HepG2 (cell line): Measurements from ENCODE around the gene PSMA4. TPM values are rescaled to one million over a fixed set of nuclear protein-coding genes. Genes with fewer than 3 reads are reported as not detected.

Experiments
- ATAC-seq: fragments of 200-7000 bp; cut with Tn5 transposase; 3 replicates; pipeline ENCODE4 v1.9.1; 2020; ENCODE audit warnings: mild to moderate bottlenecking, moderate library complexity
- BruUV-seq: library from RNA; stranded (reverse); fragments of 400-500 nt; replicated peaks from 2 replicates; lab custom pipeline; 2021; lab: Mats Ljungman, UMichigan
- CTCF ChIA-PET: fragments of 300-600 bp; formaldehyde crosslinking; extraction: SDS; loops from one replicate; lab custom pipeline; 2021; ENCODE audit warnings: low total read pairs, inconsistent platforms, low intra/inter-chr PET ratio; lab: Yijun Ruan, JAX
- POLR2A ChIA-PET: fragments of 350-600 bp; sonication (Branson Sonifier 250); formaldehyde crosslinking; loops from one replicate; lab custom pipeline; 2020; ENCODE audit warnings: antibody characterized with exemption, inconsistent platforms; lab: Yijun Ruan, JAX
- DNase-seq: peaks from one replicate; pipeline ENCODE4 v3.0.0-alpha.2; 2015; ENCODE audit warnings: low spot score
- FAIRE-seq: peaks from 3 replicates; lab custom pipeline; 2011; peaks lifted over from hg19 to GRCh38; lab: Jason Lieb, UNC
- H2AFZ ChIP-seq: one replicate; pipeline ENCODE4 v1.6.1; 2011; ENCODE audit warnings: low read length, inconsistent platforms
- H3K27ac ChIP-seq: fragments of 300-600 bp; 3 replicates; pipeline ENCODE4 v1.8.0; 2011; ENCODE audit warnings: mixed run types, mild to moderate bottlenecking, mixed read lengths, low read length, inconsistent platforms; ENCODE audit not compliant: insufficient read depth; ENCODE audit errors: extremely low read length
- H3K27me3 ChIP-seq, 2 experiments: fragments of 200-600 bp in 1 of 2; 2 replicates in 1 of 2; 3 replicates in 1 of 2; pipeline versions ENCODE4 v1.6.0 to v1.8.0; 2011; ENCODE audit warnings: low read length in 2 of 2, mild to moderate bottlenecking in 2 of 2, moderate library complexity in 2 of 2, inconsistent platforms in 1 of 2; ENCODE audit not compliant: insufficient read depth in 2 of 2, control insufficient read depth in 1 of 2
- H3K36me3 ChIP-seq, 2 experiments: fragments of 200-600 bp in 1 of 2; replicated peaks in 1 of 2; 2 replicates in 1 of 2; 3 replicates in 1 of 2; pipeline versions ENCODE4 v1.5.1 to v1.8.0; 2011; ENCODE audit warnings: low read length in 2 of 2, inconsistent platforms in 1 of 2; ENCODE audit not compliant: insufficient read depth in 2 of 2, control insufficient read depth in 1 of 2
- H3K4me1 ChIP-seq: 2 replicates; pipeline ENCODE4 v1.5.1; 2012; ENCODE audit warnings: low read length, inconsistent platforms; ENCODE audit not compliant: insufficient read depth
- H3K4me2 ChIP-seq: 2 replicates; pipeline ENCODE4 v1.6.0; 2011; ENCODE audit warnings: low read depth, low read length, inconsistent platforms
- H3K4me3 ChIP-seq, 3 experiments: fragments of 200-600 bp in 1 of 3; sonication (generic), shearing (Covaris generic) in 1 of 3; replicated peaks in 1 of 3; 2 replicates each; pipeline ENCODE4 v1.5.1; 2011 to 2016; ENCODE audit warnings: low read length in 3 of 3, inconsistent platforms in 2 of 3, low read depth in 2 of 3, mild to moderate bottlenecking in 2 of 3, control low read depth in 1 of 3, mixed read lengths in 1 of 3; ENCODE audit not compliant: insufficient read depth in 1 of 3
- H3K79me2 ChIP-seq: one replicate; pipeline ENCODE4 v1.6.1; 2011; ENCODE audit warnings: low read length, inconsistent platforms; ENCODE audit not compliant: insufficient read depth
- H3K9ac ChIP-seq: 2 replicates; pipeline ENCODE4 v1.6.0; 2011; ENCODE audit warnings: mild to moderate bottlenecking, low read depth, low read length, inconsistent platforms; ENCODE audit not compliant: insufficient read depth
- H3K9me3 ChIP-seq: 2 replicates; pipeline ENCODE4 v1.5.1; 2012; ENCODE audit warnings: mild to moderate bottlenecking, low read length
- H4K20me1 ChIP-seq: 2 replicates; pipeline ENCODE4 v1.6.0; 2011; ENCODE audit warnings: inconsistent platforms, mild to moderate bottlenecking, low read length, moderate library complexity; ENCODE audit not compliant: insufficient read depth
- BCLAF1 ChIP-seq: fragments of 450-650 bp; IDR thresholded peaks from 2 replicates; pipeline ENCODE4 v1.6.1; 2017; ENCODE audit warnings: mild to moderate bottlenecking
- MATR3 ChIP-seq: sonication (generic); formaldehyde crosslinking; IDR thresholded peaks from 2 replicates; pipeline ENCODE4 v1.4.0; 2020; ENCODE audit warnings: missing genetic modification reagents
- PITX1 ChIP-seq: sonication (generic); formaldehyde crosslinking; IDR thresholded peaks from 2 replicates; pipeline ENCODE4 v1.5.1; 2020; ENCODE audit warnings: mild to moderate bottlenecking, missing genetic modification reagents
- PLRG1 ChIP-seq: fragments of 450-650 bp; conservative IDR thresholded peaks from 2 replicates; pipeline ENCODE4 v1.6.1; 2016
- SIN3A ChIP-seq: IDR thresholded peaks from 2 replicates; pipeline ENCODE4 v1.6.1; 2011; ENCODE audit warnings: low read depth, mild to moderate bottlenecking, control low read depth, low read length, borderline replicate concordance
- SMAD3 ChIP-seq: sonication (generic); formaldehyde crosslinking; IDR thresholded peaks from 2 replicates; pipeline ENCODE4 v1.4.0; 2020; ENCODE audit warnings: missing genetic modification reagents
- SNAPC2 ChIP-seq: sonication (generic); formaldehyde crosslinking; IDR thresholded peaks from 2 replicates; pipeline ENCODE4 v1.8.1; 2022; ENCODE audit warnings: mild to moderate bottlenecking, missing genetic modification reagents
- ZBTB3 ChIP-seq: sonication (generic); formaldehyde crosslinking; IDR thresholded peaks from 2 replicates; pipeline ENCODE4 v1.4.0; 2020; ENCODE audit warnings: low read depth, mild to moderate bottlenecking, moderate library complexity, missing genetic modification reagents, borderline replicate concordance
- ZNF18 ChIP-seq: sonication (generic); formaldehyde crosslinking; IDR thresholded peaks from 2 replicates; pipeline ENCODE4 v1.8.0; 2022; ENCODE audit warnings: mild to moderate bottlenecking, missing genetic modification reagents; ENCODE audit not compliant: insufficient replicate concordance
- ZNF235 ChIP-seq: sonication (generic); formaldehyde crosslinking; IDR thresholded peaks from 2 replicates; pipeline ENCODE4 v1.8.1; 2023; ENCODE audit warnings: mild to moderate bottlenecking, missing genetic modification reagents, borderline replicate concordance
- ZNF431 ChIP-seq: sonication (generic); formaldehyde crosslinking; IDR thresholded peaks from 2 replicates; pipeline ENCODE4 v1.9.0; 2022; ENCODE audit warnings: missing genetic modification reagents, low read depth, mild to moderate bottlenecking, borderline replicate concordance
- ZNF501 ChIP-seq: sonication (generic); formaldehyde crosslinking; IDR thresholded peaks from 2 replicates; pipeline ENCODE4 v1.5.1; 2020; ENCODE audit warnings: mild to moderate bottlenecking, moderate library complexity, missing genetic modification reagents
- ZNF737 ChIP-seq: sonication (generic); formaldehyde crosslinking; IDR thresholded peaks from 2 replicates; pipeline ENCODE4 v1.5.0; 2020; ENCODE audit warnings: missing genetic modification reagents, mild to moderate bottlenecking, borderline replicate concordance
- ZNF850 ChIP-seq: sonication (generic); formaldehyde crosslinking; conservative IDR thresholded peaks from 2 replicates; pipeline ENCODE4 v1.9.0; 2021; ENCODE audit warnings: mild to moderate bottlenecking, missing genetic modification reagents
- ZSCAN21 ChIP-seq: sonication (generic); formaldehyde crosslinking; IDR thresholded peaks from 2 replicates; pipeline ENCODE4 v1.8.0; 2022; ENCODE audit warnings: mild to moderate bottlenecking, missing genetic modification reagents, moderate library complexity, borderline replicate concordance
- WGBS: methylation state at CpG from one replicate; pipeline ENCODE4 v1.1.6; 2017; ENCODE audit warnings: low lambda C conversion rate; 5-methylcytosine and 5-hydroxymethylcytosine counted together
- in situ Hi-C: cut with HindIII; loops from 2 replicates; pipeline ENCODE4 v1.10.0; 2017; ENCODE audit warnings: low pct_unique_long_range_greater_than_20kb; ENCODE audit not compliant: extremely low pct_ligation_motif_present
- intact Hi-C: fragments of 100-400 bp; cut with micrococcal nuclease; formaldehyde crosslinking; loops from one replicate; pipeline ENCODE4 v1.10.0; 2022; ENCODE audit not compliant: unreplicated experiment
- polyA plus RNA-seq, 8 experiments: library from polyadenylated mRNA; depleted of rRNA in 3 of 8; stranded (reverse) in 7 of 8; unstranded in 1 of 8; fragments of >200 nt; fragmentation: Illumina TruSeq in 4 of 8; extraction: Trizol in 4 of 8; gene quantifications; 2 replicates each; pipeline versions ENCODE4 v1.2.1 to v1.2.3, GENCODE V29; 2011 to 2016; ENCODE audit warnings: low read depth in 4 of 8, missing spikeins in 1 of 8, mixed read lengths in 1 of 8; ENCODE audit not compliant: insufficient read depth in 1 of 8
- total RNA-seq, 5 experiments: library from RNA; depleted of rRNA; stranded (reverse); fragments of >200 nt; fragmentation: Illumina TruSeq; extraction: Trizol; gene quantifications; 2 replicates each; pipeline ENCODE4 v1.2.3, GENCODE V29; 2016; ENCODE audit warnings: low read depth in 1 of 5
- TF ChIP-seq, protein P1 (sequence below): sonication (generic); formaldehyde crosslinking; IDR thresholded peaks from 2 replicates; pipeline ENCODE4 v1.8.0; 2023; ENCODE audit warnings: mild to moderate bottlenecking, missing genetic modification reagents

The PSMA4 gene
- total and polyA plus RNA-seq, 2 of the 13 experiments (the other 11 are each of a cell fraction or from before 2014, with no cell fraction given) = 202 to 404 TPM

- TF ChIP-seq, protein P1, sequence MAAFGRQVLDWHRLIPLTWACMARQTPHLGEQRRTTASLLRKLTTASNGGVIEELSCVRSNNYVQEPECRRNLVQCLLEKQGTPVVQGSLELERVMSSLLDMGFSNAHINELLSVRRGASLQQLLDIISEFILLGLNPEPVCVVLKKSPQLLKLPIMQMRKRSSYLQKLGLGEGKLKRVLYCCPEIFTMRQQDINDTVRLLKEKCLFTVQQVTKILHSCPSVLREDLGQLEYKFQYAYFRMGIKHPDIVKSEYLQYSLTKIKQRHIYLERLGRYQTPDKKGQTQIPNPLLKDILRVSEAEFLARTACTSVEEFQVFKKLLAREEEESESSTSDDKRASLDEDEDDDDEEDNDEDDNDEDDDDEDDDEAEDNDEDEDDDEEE (CRISPR knock-in tag) = 0 out of 2 replicates have a peak, but pooled peaks have one; percentile 31
- peak; percentile 27 for TF ChIP-seq ZNF18 (CRISPR knock-in tag)
- TF ChIP-seq ZNF737 (CRISPR knock-in tag) = 0 out of 2 replicates have a peak, but pooled peaks have one; percentile 43
- TF ChIP-seq, all 625 proteins: peak for 11
Measured at GRCh38 chr15:78565951-78566774, 25.9 kb downstream of the PSMA4 start (continued).

GRCh38 chr15:78567531-78567930 lies 27.3 kb downstream of the PSMA4 start:
- FAIRE-seq = no peak
- CTCF ChIA-PET = no interaction called here
- TF ChIP-seq ZNF850 (CRISPR knock-in tag) = no peak
- no peak for TF ChIP-seq MATR3 (CRISPR knock-in tag)
- no peak for TF ChIP-seq ZNF431
- TF ChIP-seq ZBTB3 (CRISPR knock-in tag) = no peak
- TF ChIP-seq PLRG1 = no peak
- TF ChIP-seq ZNF501 (CRISPR knock-in tag) = no peak
- TF ChIP-seq SNAPC2 (CRISPR knock-in tag) = no peak
- no peak for TF ChIP-seq ZNF235 (CRISPR knock-in tag)
- TF ChIP-seq PITX1 (CRISPR knock-in tag) = no peak
- TF ChIP-seq SMAD3 (CRISPR knock-in tag) = no peak
- TF ChIP-seq SIN3A = no peak
- no peak for TF ChIP-seq ZSCAN21 (CRISPR knock-in tag)
- TF ChIP-seq BCLAF1 = no peak

More at GRCh38 chr15:78567531-78567930, 27.3 kb downstream of the PSMA4 start:
- Histone ChIP-seq H3K36me3 (no peaks in the 10 kb centered on the region), H4K20me1 (no peaks in the 10 kb centered on the region), H2AFZ (no peak overlapping the region), H3K27ac (no peak overlapping the region), H3K4me1 (peaks cover 18% of the 10 kb centered on the region), H3K4me2 (no peak overlapping the region), H3K9me3 (no peaks in the 10 kb centered on the region), H3K9ac (no peak overlapping the region), H3K79me2 (peaks cover 1% of the 10 kb centered on the region), H3K27me3 (no peaks in the 10 kb centered on the region), H3K4me3 (no peak overlapping the region)
- POLR2A ChIA-PET = no interaction called here
- no TSS peak for BruUV-seq
- intact Hi-C loops = loop anchor here (10.0 kb wide), 2 partner anchors 63 to 263 kb away; partner anchors contain the start of gene HYKK
- DNase-seq (no peak), ATAC-seq (no peak)
- in situ Hi-C loops = no loop called here
- WGBS = 100% methylated on average over 4 of the region's 4 CpGs
